IMR-90 (cell line): Measurements from ENCODE around the gene GGN.

Experiments
- BHLHE40 ChIP-seq: fragments of 150-350 bp; IDR thresholded peaks from 2 replicates; pipeline ENCODE4 v1.6.1; 2016; ENCODE audit warnings: mild to moderate bottlenecking, low read depth, low read length
- CEBPB ChIP-seq: IDR thresholded peaks from 2 replicates; pipeline ENCODE4 v1.6.1; 2012; ENCODE audit warnings: low read depth, low read length, improper control_type of control experiment
- CHD1 ChIP-seq: IDR thresholded peaks from 2 replicates; pipeline ENCODE4 v1.6.1; 2012; ENCODE audit warnings: low read depth, low read length, improper control_type of control experiment
- CTCF ChIP-seq: conservative IDR thresholded peaks from 2 replicates; pipeline ENCODE4 v1.5.1; 2012; ENCODE audit warnings: mild to moderate bottlenecking, low read depth, low read length, improper control_type of control experiment
- FOS ChIP-seq: fragments of 150-350 bp; IDR thresholded peaks from 2 replicates; pipeline ENCODE4 v1.6.1; 2016; ENCODE audit warnings: low read depth, low read length
- POLR2A ChIP-seq: IDR thresholded peaks from 2 replicates; pipeline ENCODE4 v1.6.1; 2012; ENCODE audit warnings: mild to moderate bottlenecking, low read depth, low read length
- RCOR1 ChIP-seq: IDR thresholded peaks from 2 replicates; pipeline ENCODE4 v1.6.1; 2012; ENCODE audit warnings: mild to moderate bottlenecking, low read length, improper control_type of control experiment; ENCODE audit not compliant: insufficient replicate concordance
- RFX5 ChIP-seq: IDR thresholded peaks from 2 replicates; pipeline ENCODE4 v1.8.0; 2012; ENCODE audit warnings: low read depth, mild to moderate bottlenecking, low read length, moderate library complexity
- SMC3 ChIP-seq: fragments of 150-350 bp; IDR thresholded peaks from 2 replicates; pipeline ENCODE4 v1.6.1; 2016; ENCODE audit warnings: low read depth, mild to moderate bottlenecking, antibody characterized with exemption, low read length, moderate library complexity
- USF2 ChIP-seq: fragments of 150-350 bp; IDR thresholded peaks from 2 replicates; pipeline ENCODE4 v1.6.1; 2017; ENCODE audit warnings: mild to moderate bottlenecking, antibody characterized with exemption, low read length, low read depth

- TF ChIP-seq CEBPB = no peak
- no peak for TF ChIP-seq POLR2A
- no peak for TF ChIP-seq CTCF
- no peak for TF ChIP-seq CHD1
- no peak for TF ChIP-seq USF2
- TF ChIP-seq FOS = no peak
- no peak for TF ChIP-seq RFX5
- no peak for TF ChIP-seq RCOR1
- TF ChIP-seq BHLHE40 = no peak
- no peak for TF ChIP-seq SMC3
Measured at GRCh38 chr19:38411041-38411712, 23.3 kb upstream of the GGN start.
